HepG2 (cell line): ENCODE measurements around the gene RAB39A. TPM values are rescaled to one million over a fixed set of nuclear protein-coding genes. Genes with fewer than 3 reads are reported as not detected.

Experiments used
- ATAC-seq: fragments of 200-7000 bp; cut with Tn5 transposase; 3 replicates; pipeline ENCODE4 v1.9.1; 2020; ENCODE audit warnings: mild to moderate bottlenecking, moderate library complexity
- BruUV-seq: library from RNA; stranded (reverse); fragments of 400-500 nt; replicated peaks from 2 replicates; lab custom pipeline; 2021; lab: Mats Ljungman, UMichigan
- CTCF ChIA-PET: fragments of 300-600 bp; formaldehyde crosslinking; extraction: SDS; loops from one replicate; lab custom pipeline; 2021; ENCODE audit warnings: low total read pairs, inconsistent platforms, low intra/inter-chr PET ratio; lab: Yijun Ruan, JAX
- POLR2A ChIA-PET: fragments of 350-600 bp; sonication (Branson Sonifier 250); formaldehyde crosslinking; loops from one replicate; lab custom pipeline; 2020; ENCODE audit warnings: antibody characterized with exemption, inconsistent platforms; lab: Yijun Ruan, JAX
- DNase-seq: peaks from one replicate; pipeline ENCODE4 v3.0.0-alpha.2; 2015; ENCODE audit warnings: low spot score
- FAIRE-seq: peaks from 3 replicates; lab custom pipeline; 2011; peaks lifted over from hg19 to GRCh38; lab: Jason Lieb, UNC
- H2AFZ ChIP-seq: one replicate; pipeline ENCODE4 v1.6.1; 2011; ENCODE audit warnings: low read length, inconsistent platforms
- H3K27ac ChIP-seq: fragments of 300-600 bp; 3 replicates; pipeline ENCODE4 v1.8.0; 2011; ENCODE audit warnings: mixed run types, mild to moderate bottlenecking, mixed read lengths, low read length, inconsistent platforms; ENCODE audit not compliant: insufficient read depth; ENCODE audit errors: extremely low read length
- H3K27me3 ChIP-seq, 2 experiments: fragments of 200-600 bp in 1 of 2; 2 replicates in 1 of 2; 3 replicates in 1 of 2; pipeline versions ENCODE4 v1.6.0 to v1.8.0; 2011; ENCODE audit warnings: low read length in 2 of 2, mild to moderate bottlenecking in 2 of 2, moderate library complexity in 2 of 2, inconsistent platforms in 1 of 2; ENCODE audit not compliant: insufficient read depth in 2 of 2, control insufficient read depth in 1 of 2
- H3K36me3 ChIP-seq, 2 experiments: fragments of 200-600 bp in 1 of 2; replicated peaks in 1 of 2; 2 replicates in 1 of 2; 3 replicates in 1 of 2; pipeline versions ENCODE4 v1.5.1 to v1.8.0; 2011; ENCODE audit warnings: low read length in 2 of 2, inconsistent platforms in 1 of 2; ENCODE audit not compliant: insufficient read depth in 2 of 2, control insufficient read depth in 1 of 2
- H3K4me1 ChIP-seq: 2 replicates; pipeline ENCODE4 v1.5.1; 2012; ENCODE audit warnings: low read length, inconsistent platforms; ENCODE audit not compliant: insufficient read depth
- H3K4me2 ChIP-seq: 2 replicates; pipeline ENCODE4 v1.6.0; 2011; ENCODE audit warnings: low read depth, low read length, inconsistent platforms
- H3K4me3 ChIP-seq, 3 experiments: fragments of 200-600 bp in 1 of 3; sonication (generic), shearing (Covaris generic) in 1 of 3; replicated peaks in 1 of 3; 2 replicates each; pipeline ENCODE4 v1.5.1; 2011 to 2016; ENCODE audit warnings: low read length in 3 of 3, inconsistent platforms in 2 of 3, low read depth in 2 of 3, mild to moderate bottlenecking in 2 of 3, control low read depth in 1 of 3, mixed read lengths in 1 of 3; ENCODE audit not compliant: insufficient read depth in 1 of 3
- H3K79me2 ChIP-seq: one replicate; pipeline ENCODE4 v1.6.1; 2011; ENCODE audit warnings: low read length, inconsistent platforms; ENCODE audit not compliant: insufficient read depth
- H3K9ac ChIP-seq: 2 replicates; pipeline ENCODE4 v1.6.0; 2011; ENCODE audit warnings: mild to moderate bottlenecking, low read depth, low read length, inconsistent platforms; ENCODE audit not compliant: insufficient read depth
- H3K9me3 ChIP-seq: 2 replicates; pipeline ENCODE4 v1.5.1; 2012; ENCODE audit warnings: mild to moderate bottlenecking, low read length
- H4K20me1 ChIP-seq: 2 replicates; pipeline ENCODE4 v1.6.0; 2011; ENCODE audit warnings: inconsistent platforms, mild to moderate bottlenecking, low read length, moderate library complexity; ENCODE audit not compliant: insufficient read depth
- AGO2 ChIP-seq: fragments of 200-400 bp; formaldehyde crosslinking; optimal IDR thresholded peaks from 2 replicates; pipeline ENCODE3; 2017; ENCODE audit warnings: mild to moderate bottlenecking, low read depth, low read length, moderate library complexity
- ARNTL ChIP-seq: sonication (generic); formaldehyde crosslinking; IDR thresholded peaks from 2 replicates; pipeline ENCODE4 v1.4.0; 2020; ENCODE audit warnings: mild to moderate bottlenecking, missing genetic modification reagents
- EHMT2 ChIP-seq: fragments of 200-600 bp; sonication (generic); IDR thresholded peaks from 2 replicates; pipeline ENCODE4 v1.7.0; 2017; ENCODE audit warnings: antibody characterized with exemption, low read depth, low read length, borderline replicate concordance
- ELF4 ChIP-seq: sonication (generic); formaldehyde crosslinking; IDR thresholded peaks from 2 replicates; pipeline ENCODE4 v1.5.0; 2020; ENCODE audit warnings: missing genetic modification reagents, mild to moderate bottlenecking, moderate library complexity, borderline replicate concordance
- HMG20A ChIP-seq: IDR thresholded peaks from 2 replicates; pipeline ENCODE4 v1.6.1; 2016; ENCODE audit warnings: borderline replicate concordance
- MYC ChIP-seq: sonication (generic); formaldehyde crosslinking; IDR thresholded peaks from 2 replicates; pipeline ENCODE4 v1.9.0; 2021; ENCODE audit warnings: missing genetic modification reagents, borderline replicate concordance
- PCBP2 ChIP-seq: fragments of 200-400 bp; formaldehyde crosslinking; optimal IDR thresholded peaks from 2 replicates; pipeline ENCODE3; 2018; ENCODE audit warnings: low read length, low read depth; ENCODE audit not compliant: poor library complexity, severe bottlenecking
- ZFP36L2 ChIP-seq: sonication (generic); formaldehyde crosslinking; IDR thresholded peaks from 2 replicates; pipeline ENCODE4 v1.4.0; 2020; ENCODE audit warnings: missing genetic modification reagents
- ZNF772 ChIP-seq: sonication (generic); formaldehyde crosslinking; IDR thresholded peaks from 2 replicates; pipeline ENCODE4 v1.5.0; 2020; ENCODE audit warnings: mild to moderate bottlenecking, missing genetic modification reagents
- WGBS: methylation state at CpG from one replicate; pipeline ENCODE4 v1.1.6; 2017; ENCODE audit warnings: low lambda C conversion rate; 5-methylcytosine and 5-hydroxymethylcytosine counted together
- in situ Hi-C: cut with HindIII; loops from 2 replicates; pipeline ENCODE4 v1.10.0; 2017; ENCODE audit warnings: low pct_unique_long_range_greater_than_20kb; ENCODE audit not compliant: extremely low pct_ligation_motif_present
- intact Hi-C: fragments of 100-400 bp; cut with micrococcal nuclease; formaldehyde crosslinking; loops from one replicate; pipeline ENCODE4 v1.10.0; 2022; ENCODE audit not compliant: unreplicated experiment
- polyA plus RNA-seq, 8 experiments: library from polyadenylated mRNA; depleted of rRNA in 3 of 8; stranded (reverse) in 7 of 8; unstranded in 1 of 8; fragments of >200 nt; fragmentation: Illumina TruSeq in 4 of 8; extraction: Trizol in 4 of 8; gene quantifications; 2 replicates each; pipeline versions ENCODE4 v1.2.1 to v1.2.3, GENCODE V29; 2011 to 2016; ENCODE audit warnings: low read depth in 4 of 8, missing spikeins in 1 of 8, mixed read lengths in 1 of 8; ENCODE audit not compliant: insufficient read depth in 1 of 8
- total RNA-seq, 5 experiments: library from RNA; depleted of rRNA; stranded (reverse); fragments of >200 nt; fragmentation: Illumina TruSeq; extraction: Trizol; gene quantifications; 2 replicates each; pipeline ENCODE4 v1.2.3, GENCODE V29; 2016; ENCODE audit warnings: low read depth in 1 of 5
- TF ChIP-seq, protein P1 (sequence below): sonication (generic); formaldehyde crosslinking; IDR thresholded peaks from 2 replicates; pipeline ENCODE4 v1.4.0; 2020; ENCODE audit warnings: mild to moderate bottlenecking, missing genetic modification reagents
- TF ChIP-seq, protein P2 (sequence below): sonication (generic); formaldehyde crosslinking; IDR thresholded peaks from 2 replicates; pipeline ENCODE4 v1.9.0; 2021; ENCODE audit warnings: missing genetic modification reagents, borderline replicate concordance
- TF ChIP-seq, protein P3 (sequence below): IDR thresholded peaks from 2 replicates; pipeline ENCODE4 v1.6.1; 2016; ENCODE audit warnings: low read depth, borderline replicate concordance
- TF ChIP-seq, protein P4 (sequence below): sonication (generic); formaldehyde crosslinking; conservative IDR thresholded peaks from 2 replicates; pipeline ENCODE4 v1.4.0; 2020; ENCODE audit warnings: mild to moderate bottlenecking, missing genetic modification reagents, moderate library complexity

Gene RAB39A
- total and polyA plus RNA-seq, 2 of the 13 experiments (the other 11 are each of a cell fraction or from before 2014, with no cell fraction given): not detected

DNA sequence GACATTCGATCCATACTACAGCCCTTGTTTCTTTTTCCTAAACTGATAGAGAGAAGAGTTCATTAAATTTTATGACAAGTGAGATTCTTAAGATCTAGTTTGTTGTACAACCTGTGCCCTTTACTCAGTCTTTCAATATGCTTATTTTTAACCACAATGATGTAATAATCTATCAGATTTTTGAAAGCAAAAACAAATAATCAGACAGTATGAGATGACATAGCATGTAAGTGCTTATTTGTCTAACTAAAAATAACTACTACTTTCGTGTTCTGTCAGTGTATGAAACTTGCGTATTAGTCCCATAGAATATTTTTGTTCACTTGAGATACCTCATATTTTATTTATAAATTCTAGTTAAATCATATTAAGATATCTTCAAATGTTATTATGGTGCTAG, 33.2 kb downstream of the RAB39A start (continued):
- TF ChIP-seq, protein P1, sequence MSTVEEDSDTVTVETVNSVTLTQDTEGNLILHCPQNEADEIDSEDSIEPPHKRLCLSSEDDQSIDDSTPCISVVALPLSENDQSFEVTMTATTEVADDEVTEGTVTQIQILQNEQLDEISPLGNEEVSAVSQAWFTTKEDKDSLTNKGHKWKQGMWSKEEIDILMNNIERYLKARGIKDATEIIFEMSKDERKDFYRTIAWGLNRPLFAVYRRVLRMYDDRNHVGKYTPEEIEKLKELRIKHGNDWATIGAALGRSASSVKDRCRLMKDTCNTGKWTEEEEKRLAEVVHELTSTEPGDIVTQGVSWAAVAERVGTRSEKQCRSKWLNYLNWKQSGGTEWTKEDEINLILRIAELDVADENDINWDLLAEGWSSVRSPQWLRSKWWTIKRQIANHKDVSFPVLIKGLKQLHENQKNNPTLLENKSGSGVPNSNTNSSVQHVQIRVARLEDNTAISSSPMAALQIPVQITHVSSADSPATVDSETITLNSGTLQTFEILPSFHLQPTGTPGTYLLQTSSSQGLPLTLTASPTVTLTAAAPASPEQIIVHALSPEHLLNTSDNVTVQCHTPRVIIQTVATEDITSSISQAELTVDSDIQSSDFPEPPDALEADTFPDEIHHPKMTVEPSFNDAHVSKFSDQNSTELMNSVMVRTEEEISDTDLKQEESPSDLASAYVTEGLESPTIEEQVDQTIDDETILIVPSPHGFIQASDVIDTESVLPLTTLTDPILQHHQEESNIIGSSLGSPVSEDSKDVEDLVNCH (CRISPR knock-in tag): no peak
- TF ChIP-seq, all 625 proteins: peak for 0

DNA sequence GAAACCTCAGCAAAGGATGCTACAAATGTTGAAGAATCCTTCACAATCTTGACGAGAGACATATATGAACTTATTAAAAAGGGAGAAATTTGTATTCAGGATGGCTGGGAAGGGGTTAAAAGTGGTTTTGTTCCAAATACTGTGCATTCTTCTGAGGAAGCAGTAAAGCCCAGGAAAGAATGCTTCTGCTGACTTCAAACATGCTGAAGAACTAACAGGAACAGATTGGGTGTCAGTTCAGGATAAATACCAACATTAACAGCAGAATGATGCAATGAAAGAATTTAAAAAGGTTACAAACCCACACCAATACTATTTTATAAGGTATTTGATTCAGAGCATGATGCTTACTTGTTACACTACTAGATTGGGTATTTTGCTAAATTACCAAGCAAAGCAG, 33.9 kb downstream of the RAB39A start:
- no peak overlapping the region for H3K4me2 ChIP-seq
- in situ Hi-C loops: no loop called here
- no peak for FAIRE-seq
- no peaks in the 10 kb centered on the region for H3K79me2 ChIP-seq
- H3K9me3 ChIP-seq: no peaks in the 10 kb centered on the region
- no TSS peak for BruUV-seq
- no peak for ATAC-seq
- no peak overlapping the region for H2AFZ ChIP-seq
- H3K9ac ChIP-seq: no peak overlapping the region
- TF ChIP-seq, protein P2, sequence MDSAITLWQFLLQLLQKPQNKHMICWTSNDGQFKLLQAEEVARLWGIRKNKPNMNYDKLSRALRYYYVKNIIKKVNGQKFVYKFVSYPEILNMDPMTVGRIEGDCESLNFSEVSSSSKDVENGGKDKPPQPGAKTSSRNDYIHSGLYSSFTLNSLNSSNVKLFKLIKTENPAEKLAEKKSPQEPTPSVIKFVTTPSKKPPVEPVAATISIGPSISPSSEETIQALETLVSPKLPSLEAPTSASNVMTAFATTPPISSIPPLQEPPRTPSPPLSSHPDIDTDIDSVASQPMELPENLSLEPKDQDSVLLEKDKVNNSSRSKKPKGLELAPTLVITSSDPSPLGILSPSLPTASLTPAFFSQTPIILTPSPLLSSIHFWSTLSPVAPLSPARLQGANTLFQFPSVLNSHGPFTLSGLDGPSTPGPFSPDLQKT (CRISPR knock-in tag): no peak
- TF ChIP-seq ARNTL (CRISPR knock-in tag) (no peak), MYC (CRISPR knock-in tag) (no peak), ZNF772 (no peak), HMG20A (CRISPR knock-in tag) (no peak), PCBP2 (no peak), EHMT2 (no peak), ZFP36L2 (CRISPR knock-in tag) (no peak), AGO2 (no peak), ELF4 (CRISPR knock-in tag) (no peak)
- TF ChIP-seq, protein P3, sequence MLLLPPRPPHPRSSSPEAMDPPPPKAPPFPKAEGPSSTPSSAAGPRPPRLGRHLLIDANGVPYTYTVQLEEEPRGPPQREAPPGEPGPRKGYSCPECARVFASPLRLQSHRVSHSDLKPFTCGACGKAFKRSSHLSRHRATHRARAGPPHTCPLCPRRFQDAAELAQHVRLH (CRISPR knock-in tag): no peak
- TF ChIP-seq, protein P4, sequence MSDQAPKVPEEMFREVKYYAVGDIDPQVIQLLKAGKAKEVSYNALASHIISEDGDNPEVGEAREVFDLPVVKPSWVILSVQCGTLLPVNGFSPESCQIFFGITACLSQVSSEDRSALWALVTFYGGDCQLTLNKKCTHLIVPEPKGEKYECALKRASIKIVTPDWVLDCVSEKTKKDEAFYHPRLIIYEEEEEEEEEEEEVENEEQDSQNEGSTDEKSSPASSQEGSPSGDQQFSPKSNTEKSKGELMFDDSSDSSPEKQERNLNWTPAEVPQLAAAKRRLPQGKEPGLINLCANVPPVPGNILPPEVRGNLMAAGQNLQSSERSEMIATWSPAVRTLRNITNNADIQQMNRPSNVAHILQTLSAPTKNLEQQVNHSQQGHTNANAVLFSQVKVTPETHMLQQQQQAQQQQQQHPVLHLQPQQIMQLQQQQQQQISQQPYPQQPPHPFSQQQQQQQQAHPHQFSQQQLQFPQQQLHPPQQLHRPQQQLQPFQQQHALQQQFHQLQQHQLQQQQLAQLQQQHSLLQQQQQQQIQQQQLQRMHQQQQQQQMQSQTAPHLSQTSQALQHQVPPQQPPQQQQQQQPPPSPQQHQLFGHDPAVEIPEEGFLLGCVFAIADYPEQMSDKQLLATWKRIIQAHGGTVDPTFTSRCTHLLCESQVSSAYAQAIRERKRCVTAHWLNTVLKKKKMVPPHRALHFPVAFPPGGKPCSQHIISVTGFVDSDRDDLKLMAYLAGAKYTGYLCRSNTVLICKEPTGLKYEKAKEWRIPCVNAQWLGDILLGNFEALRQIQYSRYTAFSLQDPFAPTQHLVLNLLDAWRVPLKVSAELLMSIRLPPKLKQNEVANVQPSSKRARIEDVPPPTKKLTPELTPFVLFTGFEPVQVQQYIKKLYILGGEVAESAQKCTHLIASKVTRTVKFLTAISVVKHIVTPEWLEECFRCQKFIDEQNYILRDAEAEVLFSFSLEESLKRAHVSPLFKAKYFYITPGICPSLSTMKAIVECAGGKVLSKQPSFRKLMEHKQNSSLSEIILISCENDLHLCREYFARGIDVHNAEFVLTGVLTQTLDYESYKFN (CRISPR knock-in tag): no peak
- H3K4me1 ChIP-seq: no peaks in the 10 kb centered on the region
- no peak overlapping the region for H3K4me3 ChIP-seq
- intact Hi-C loops: no loop called here
- no peak for DNase-seq
- H4K20me1 ChIP-seq: no peaks in the 10 kb centered on the region
- peaks cover 0 to 6% of the 10 kb centered on the region in 2 experiments; a peak in 1 of 5 replicates for H3K27me3 ChIP-seq
- POLR2A ChIA-PET: no interaction called here
- 14% methylated on average over 1 of the region's 1 CpG for WGBS
- H3K27ac ChIP-seq: no peak overlapping the region
- CTCF ChIA-PET: no interaction called here
- H3K36me3 ChIP-seq: no peaks in the 10 kb centered on the region
